Osteoblast (primary cell): ENCODE measurements around the gene HES1. TPM values are rescaled to one million over a fixed set of nuclear protein-coding genes. Genes with fewer than 3 reads are reported as not detected.

ENCODE experiments used
- DNase-seq: peaks from one replicate; pipeline ENCODE4 v3.0.0; 2011; ENCODE audit warnings: low spot score, mixed read lengths; ENCODE audit not compliant: insufficient read length; ENCODE audit errors: missing footprints
- H2AFZ ChIP-seq: 2 replicates; pipeline ENCODE4 v1.6.0; 2011; ENCODE audit warnings: mild to moderate bottlenecking, low read length
- H3K27ac ChIP-seq: 2 replicates; pipeline ENCODE4 v1.5.1; 2011; ENCODE audit warnings: mild to moderate bottlenecking, low read depth, low read length, moderate library complexity
- H3K27me3 ChIP-seq: 2 replicates; pipeline ENCODE4 v1.6.0; 2012; ENCODE audit warnings: mild to moderate bottlenecking, control low read depth, inconsistent platforms, low read length, moderate library complexity; ENCODE audit not compliant: insufficient read depth
- H3K36me3 ChIP-seq: 2 replicates; pipeline ENCODE4 v1.5.1; 2011; ENCODE audit warnings: mild to moderate bottlenecking, low read length, control low read depth, moderate library complexity; ENCODE audit not compliant: insufficient read depth
- H3K4me1 ChIP-seq: 2 replicates; pipeline ENCODE4 v1.5.1; 2011; ENCODE audit warnings: mild to moderate bottlenecking, low read length, control low read depth, moderate library complexity; ENCODE audit not compliant: insufficient read depth
- H3K4me2 ChIP-seq: 2 replicates; pipeline ENCODE4 v1.6.0; 2011; ENCODE audit warnings: mild to moderate bottlenecking, low read length; ENCODE audit not compliant: insufficient read depth
- H3K4me3 ChIP-seq: fragments of 200-600 bp; sonication (generic); 3 replicates; pipeline ENCODE4 v1.5.1; 2012; ENCODE audit warnings: mild to moderate bottlenecking, low read length, inconsistent platforms; ENCODE audit not compliant: insufficient read depth
- H3K79me2 ChIP-seq: 2 replicates; pipeline ENCODE4 v1.6.0; 2012; ENCODE audit warnings: mild to moderate bottlenecking, low read length, control low read depth, inconsistent platforms; ENCODE audit not compliant: insufficient read depth
- H3K9me3 ChIP-seq: 2 replicates; pipeline ENCODE4 v1.5.1; 2011; ENCODE audit warnings: low read depth, low read length, control low read depth
- H4K20me1 ChIP-seq: 2 replicates; pipeline ENCODE4 v1.6.0; 2012; ENCODE audit warnings: mild to moderate bottlenecking, low read length, control low read depth; ENCODE audit not compliant: insufficient read depth
- total RNA-seq: library from RNA; depleted of rRNA; stranded (reverse); fragments of >200 nt; gene quantifications from 2 replicates; pipeline ENCODE4 v1.2.3, GENCODE V29; 2012
- TF ChIP-seq, protein P1 (sequence below): IDR thresholded peaks from 2 replicates; pipeline ENCODE4 v1.5.1; 2011; ENCODE audit warnings: mild to moderate bottlenecking, low read depth, low read length, moderate library complexity; ENCODE audit errors: extremely low read depth

Gene HES1
- total RNA-seq, 1 donor, result 4.7 TPM

DNA sequence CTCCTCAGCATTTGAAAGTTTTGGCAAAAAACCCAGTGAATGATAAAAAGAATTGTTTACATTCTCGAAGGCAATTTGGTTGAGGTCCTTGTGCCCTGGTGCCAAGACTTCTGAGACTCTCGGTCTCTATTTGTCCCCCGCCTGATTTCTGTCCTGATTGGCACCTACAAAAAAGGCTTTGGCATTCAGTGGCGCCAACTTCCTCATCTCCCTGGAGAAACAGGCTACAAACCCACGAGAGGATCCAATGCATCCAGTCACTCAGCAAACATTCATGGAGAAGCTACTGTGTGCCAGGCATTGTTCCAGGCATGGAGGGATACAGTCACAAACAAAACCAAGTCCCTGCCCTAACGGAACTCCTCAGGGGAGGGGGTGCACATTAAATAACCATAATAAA is 42.7 kb downstream of the HES1 start:
- TF ChIP-seq, protein P1, sequence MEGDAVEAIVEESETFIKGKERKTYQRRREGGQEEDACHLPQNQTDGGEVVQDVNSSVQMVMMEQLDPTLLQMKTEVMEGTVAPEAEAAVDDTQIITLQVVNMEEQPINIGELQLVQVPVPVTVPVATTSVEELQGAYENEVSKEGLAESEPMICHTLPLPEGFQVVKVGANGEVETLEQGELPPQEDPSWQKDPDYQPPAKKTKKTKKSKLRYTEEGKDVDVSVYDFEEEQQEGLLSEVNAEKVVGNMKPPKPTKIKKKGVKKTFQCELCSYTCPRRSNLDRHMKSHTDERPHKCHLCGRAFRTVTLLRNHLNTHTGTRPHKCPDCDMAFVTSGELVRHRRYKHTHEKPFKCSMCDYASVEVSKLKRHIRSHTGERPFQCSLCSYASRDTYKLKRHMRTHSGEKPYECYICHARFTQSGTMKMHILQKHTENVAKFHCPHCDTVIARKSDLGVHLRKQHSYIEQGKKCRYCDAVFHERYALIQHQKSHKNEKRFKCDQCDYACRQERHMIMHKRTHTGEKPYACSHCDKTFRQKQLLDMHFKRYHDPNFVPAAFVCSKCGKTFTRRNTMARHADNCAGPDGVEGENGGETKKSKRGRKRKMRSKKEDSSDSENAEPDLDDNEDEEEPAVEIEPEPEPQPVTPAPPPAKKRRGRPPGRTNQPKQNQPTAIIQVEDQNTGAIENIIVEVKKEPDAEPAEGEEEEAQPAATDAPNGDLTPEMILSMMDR, result no peak

GRCh38 chr3:194180570-194180969 is 44.6 kb downstream of the HES1 start:
- Histone ChIP-seq H3K9me3 (no peaks in the 10 kb centered on the region), H4K20me1 (no peaks in the 10 kb centered on the region), H3K36me3 (no peaks in the 10 kb centered on the region), H3K4me3 (no peak overlapping the region), H3K79me2 (no peaks in the 10 kb centered on the region), H3K4me2 (no peak overlapping the region), H2AFZ (no peak overlapping the region), H3K27me3 (peaks cover 21% of the 10 kb centered on the region), H3K27ac (no peak overlapping the region), H3K4me1 (no peaks in the 10 kb centered on the region)
- DNase-seq, result no peak
- TF ChIP-seq, protein P1, result no peak

More for the DNA sequence above, 42.7 kb downstream of the HES1 start:
- no peaks in the 10 kb centered on the region for H3K79me2 ChIP-seq
- DNase-seq, result no peak
- peaks cover 21% of the 10 kb centered on the region for H3K27me3 ChIP-seq
- no peak overlapping the region for H3K4me3 ChIP-seq
- H3K36me3 ChIP-seq, result no peaks in the 10 kb centered on the region
- no peaks in the 10 kb centered on the region for H4K20me1 ChIP-seq
- no peak overlapping the region for H3K27ac ChIP-seq
- H2AFZ ChIP-seq, result no peak overlapping the region
- no peak overlapping the region for H3K4me2 ChIP-seq
- H3K4me1 ChIP-seq, result no peaks in the 10 kb centered on the region
- H3K9me3 ChIP-seq, result no peaks in the 10 kb centered on the region

DNA sequence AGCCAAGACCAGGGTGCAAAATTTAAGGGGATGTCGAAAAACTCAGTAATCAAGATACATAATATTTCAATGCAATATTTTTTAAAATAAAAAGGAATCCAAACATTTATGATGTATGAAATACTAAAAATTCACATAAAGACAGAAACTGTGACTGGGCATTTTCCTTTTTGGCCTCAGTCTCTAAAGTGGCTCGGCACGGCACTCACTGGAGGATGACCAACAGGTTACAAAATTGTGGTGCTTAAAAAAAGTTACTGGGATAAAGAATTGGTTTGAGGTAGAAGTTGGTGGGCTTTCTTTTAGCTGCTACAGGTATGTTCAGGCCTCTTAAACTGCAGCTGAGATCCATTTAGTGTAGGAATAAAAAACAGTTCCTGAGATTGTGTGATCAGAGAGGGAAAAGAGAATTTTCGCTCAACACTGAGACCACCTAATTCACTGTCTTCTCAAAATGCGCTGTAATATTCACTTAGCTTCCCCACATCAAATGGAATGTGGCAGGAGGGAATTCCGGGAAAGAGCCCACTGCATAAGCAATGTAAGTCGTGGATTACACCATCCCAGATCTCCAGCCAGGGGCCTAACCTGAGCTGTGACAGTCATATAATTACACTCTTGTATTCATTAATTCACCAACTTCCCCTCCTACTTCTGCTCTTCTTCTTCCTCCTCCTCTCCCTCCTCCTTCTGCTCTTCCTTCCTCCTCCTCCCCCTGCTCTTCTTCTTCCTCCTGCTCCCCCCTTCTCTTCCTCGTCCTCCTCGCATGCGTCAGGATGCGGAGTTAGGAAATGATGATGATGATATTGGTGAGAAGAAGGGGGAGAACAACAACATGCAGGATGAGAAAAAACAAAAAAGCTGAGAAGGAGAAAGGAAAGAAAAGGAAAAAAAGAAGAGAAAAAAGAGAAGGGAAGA is 45.9 kb downstream of the HES1 start:
- Histone ChIP-seq H2AFZ (no peak overlapping the region), H3K9me3 (no peaks in the 10 kb centered on the region), H3K4me3 (no peak overlapping the region), H3K79me2 (no peaks in the 10 kb centered on the region), H3K27ac (no peak overlapping the region), H4K20me1 (no peaks in the 10 kb centered on the region), H3K4me2 (no peak overlapping the region), H3K4me1 (no peaks in the 10 kb centered on the region), H3K27me3 (peaks cover 11% of the 10 kb centered on the region), H3K36me3 (no peaks in the 10 kb centered on the region)
- TF ChIP-seq, protein P1, result no peak
- DNase-seq, result no peak

DNA sequence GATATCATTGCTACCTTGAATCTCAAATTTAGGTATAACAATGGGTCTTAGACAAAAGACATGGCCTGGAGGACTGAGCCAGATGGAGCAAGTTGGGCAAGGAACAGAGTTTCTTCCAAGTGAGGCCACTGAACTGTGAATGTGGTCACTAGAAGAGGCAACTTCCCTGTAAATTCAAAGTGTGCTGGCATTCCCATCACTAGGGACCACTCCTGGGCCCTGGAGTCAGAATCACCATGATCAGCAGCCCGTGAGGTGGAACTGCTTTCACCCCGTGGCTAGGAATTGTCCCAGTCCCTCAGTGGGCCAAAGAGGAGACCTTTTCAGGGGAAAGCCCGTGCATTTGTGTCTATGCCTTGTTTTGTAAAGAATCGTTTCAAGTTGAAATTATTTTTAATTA is 47.3 kb downstream of the HES1 start:
- Histone ChIP-seq H3K79me2 (no peaks in the 10 kb centered on the region), H3K27ac (no peak overlapping the region), H2AFZ (no peak overlapping the region), H3K9me3 (no peaks in the 10 kb centered on the region), H3K4me3 (no peak overlapping the region), H3K36me3 (no peaks in the 10 kb centered on the region), H3K27me3 (no peaks in the 10 kb centered on the region), H3K4me1 (no peaks in the 10 kb centered on the region), H3K4me2 (no peak overlapping the region), H4K20me1 (no peaks in the 10 kb centered on the region)
- DNase-seq, result no peak
- TF ChIP-seq, protein P1, result no peak
